Trophoblast cell (in vitro differentiated cells and primary cell): Measurements from ENCODE around the gene BRSK1.

Experiments
- DNase-seq, 2 donors: peaks; one replicate each; pipeline ENCODE4 v3.0.0-alpha.2; 2016
- H2AFZ ChIP-seq: 2 replicates; pipeline ENCODE4 v1.6.1; 2013; ENCODE audit warnings: low read length, moderate library complexity, mild to moderate bottlenecking; ENCODE audit not compliant: insufficient read depth, poor library complexity
- H2AK5ac ChIP-seq: 2 replicates; pipeline ENCODE4 v1.6.1; 2013; ENCODE audit warnings: mild to moderate bottlenecking, low read length
- H2BK120ac ChIP-seq: 2 replicates; pipeline ENCODE4 v1.6.1; 2013; ENCODE audit warnings: low read length, mild to moderate bottlenecking, moderate library complexity; ENCODE audit not compliant: insufficient read depth, poor library complexity
- H2BK12ac ChIP-seq: 2 replicates; pipeline ENCODE4 v1.6.1; 2013; ENCODE audit warnings: mild to moderate bottlenecking, low read length, moderate library complexity
- H2BK5ac ChIP-seq: 2 replicates; pipeline ENCODE4 v1.6.1; 2013; ENCODE audit warnings: low read length, low read depth, moderate library complexity, mild to moderate bottlenecking; ENCODE audit not compliant: poor library complexity
- H3K14ac ChIP-seq: 2 replicates; pipeline ENCODE4 v1.6.1; 2013; ENCODE audit warnings: mild to moderate bottlenecking, low read length
- H3K18ac ChIP-seq: 2 replicates; pipeline ENCODE4 v1.6.1; 2013; ENCODE audit warnings: mild to moderate bottlenecking, low read length
- H3K23ac ChIP-seq: 2 replicates; pipeline ENCODE4 v1.6.1; 2013; ENCODE audit warnings: low read length
- H3K27ac ChIP-seq: 2 replicates; pipeline ENCODE4 v1.5.1; 2013; ENCODE audit warnings: low read depth, mild to moderate bottlenecking, inconsistent platforms, low read length, moderate library complexity
- H3K27me3 ChIP-seq: 2 replicates; pipeline ENCODE4 v1.6.1; 2013; ENCODE audit warnings: inconsistent platforms, mild to moderate bottlenecking, low read length, moderate library complexity; ENCODE audit not compliant: insufficient read depth
- H3K36me3 ChIP-seq, 2 experiments: 1 replicate in 1 of 2; 2 replicates in 1 of 2; pipeline ENCODE4 v1.6.1; 2013; ENCODE audit warnings: low read length in 2 of 2, mild to moderate bottlenecking in 2 of 2, moderate library complexity in 1 of 2; ENCODE audit not compliant: insufficient read depth in 2 of 2, control insufficient read depth in 1 of 2
- H3K4ac ChIP-seq: 2 replicates; pipeline ENCODE4 v1.6.1; 2013; ENCODE audit warnings: low read depth, mild to moderate bottlenecking, low read length, moderate library complexity
- H3K4me1 ChIP-seq, 2 experiments: 1 replicate in 1 of 2; 2 replicates in 1 of 2; pipeline ENCODE4 v1.6.1; 2013; ENCODE audit warnings: low read length in 2 of 2, mild to moderate bottlenecking in 2 of 2, moderate library complexity in 1 of 2; ENCODE audit not compliant: insufficient read depth in 2 of 2, control insufficient read depth in 1 of 2
- H3K4me2 ChIP-seq: 2 replicates; pipeline ENCODE4 v1.6.1; 2013; ENCODE audit warnings: inconsistent platforms, mild to moderate bottlenecking, low read length, moderate library complexity
- H3K4me3 ChIP-seq: 2 replicates; pipeline ENCODE4 v1.5.1; 2013; ENCODE audit warnings: mild to moderate bottlenecking, low read depth, low read length, inconsistent platforms
- H3K79me1 ChIP-seq: one replicate; pipeline ENCODE4 v1.6.1; 2013; ENCODE audit warnings: low read length
- H3K79me2 ChIP-seq: 2 replicates; pipeline ENCODE4 v1.6.1; 2013; ENCODE audit warnings: low read length, mild to moderate bottlenecking; ENCODE audit not compliant: control insufficient read depth, insufficient read depth, poor library complexity
- H3K9ac ChIP-seq: 2 replicates; pipeline ENCODE4 v1.6.1; 2013; ENCODE audit warnings: mild to moderate bottlenecking, low read length
- H3K9me3 ChIP-seq: 2 replicates; pipeline ENCODE4 v1.6.1; 2013; ENCODE audit warnings: low read depth, mild to moderate bottlenecking, control low read depth, inconsistent platforms, low read length; ENCODE audit not compliant: insufficient read depth
- H4K12ac ChIP-seq: 2 replicates; pipeline ENCODE4 v1.6.1; 2013; ENCODE audit warnings: low read depth, mild to moderate bottlenecking, low read length, moderate library complexity
- H4K8ac ChIP-seq: 2 replicates; pipeline ENCODE4 v1.6.1; 2013; ENCODE audit warnings: low read depth, mild to moderate bottlenecking, low read length, moderate library complexity
- H4K91ac ChIP-seq: one replicate; pipeline ENCODE4 v1.6.1; 2013; ENCODE audit warnings: low read depth, mild to moderate bottlenecking, low read length, moderate library complexity
- WGBS: extraction: QIAGEN DNeasy Blood & Tissue Kit; methylation state at CpG from one replicate; pipeline ENCODE4 v1.1.7; 2013; ENCODE audit warnings: missing lambda C conversion rate; ENCODE audit not compliant: insufficient read length, insufficient coverage; ENCODE audit errors: extremely low coverage; 5-methylcytosine and 5-hydroxymethylcytosine counted together

The BRSK1 gene

DNA sequence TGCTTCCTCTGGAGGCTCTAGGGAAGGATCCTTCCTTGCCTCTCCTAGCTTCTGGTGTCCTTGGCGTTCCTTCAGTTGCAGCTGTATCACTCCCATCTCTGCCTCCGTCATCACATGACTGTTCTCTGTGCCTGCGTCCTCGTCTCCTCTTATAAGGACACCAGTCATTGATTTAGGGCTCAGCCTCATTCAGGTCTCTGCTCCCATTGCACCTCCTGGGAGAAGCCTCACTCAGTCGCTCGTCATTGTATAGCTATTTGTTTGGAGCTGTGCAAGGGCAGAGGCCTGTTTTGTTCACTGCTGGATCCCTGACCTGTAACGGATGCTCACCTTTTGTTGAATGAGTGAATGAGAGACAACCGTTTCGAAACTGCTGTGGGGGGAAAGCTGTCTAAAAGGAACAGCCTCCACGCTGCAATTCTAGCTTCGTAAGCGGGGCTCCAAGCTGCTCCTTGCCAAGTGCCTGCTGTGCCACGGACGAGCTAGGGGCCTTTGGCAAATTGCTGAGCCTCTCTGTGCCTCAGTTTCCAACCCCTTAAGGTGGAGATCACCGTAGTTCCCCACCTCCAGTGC, 17.2 kb downstream of the BRSK1 start:
- H3K27ac ChIP-seq: no peak overlapping the region
- no peak overlapping the region for H3K4ac ChIP-seq
- no peak overlapping the region for H2BK120ac ChIP-seq
- H4K91ac ChIP-seq: peak overlapping the region; percentile 3
- H4K8ac ChIP-seq: peak overlapping the region; percentile 74
- H3K27me3 ChIP-seq: no peaks in the 10 kb centered on the region
- no peak overlapping the region for H2BK12ac ChIP-seq
- no peak overlapping the region for H3K4me3 ChIP-seq
- DNase-seq: no peak
- no peak overlapping the region for H2AFZ ChIP-seq
- no peaks in the 10 kb centered on the region for H3K79me2 ChIP-seq
- no peak overlapping the region for H3K18ac ChIP-seq
- no peaks in the 10 kb centered on the region for H3K9me3 ChIP-seq
- no peak overlapping the region for H2BK5ac ChIP-seq
- H4K12ac ChIP-seq: peak overlapping the region; percentile 29
- no peak overlapping the region for H2AK5ac ChIP-seq
- peaks cover 0 to 3% of the 10 kb centered on the region in 2 experiments for H3K4me1 ChIP-seq
- H3K4me2 ChIP-seq: no peak overlapping the region
- H3K79me1 ChIP-seq: no peaks in the 10 kb centered on the region
- no CpG with 5 or more reads among the region's 15 CpGs for WGBS
- no peak overlapping the region for H3K9ac ChIP-seq
- no peak overlapping the region for H3K14ac ChIP-seq
- H3K36me3 ChIP-seq: peaks cover 10 to 23% of the 10 kb centered on the region in 2 experiments
- no peak overlapping the region for H3K23ac ChIP-seq

DNA sequence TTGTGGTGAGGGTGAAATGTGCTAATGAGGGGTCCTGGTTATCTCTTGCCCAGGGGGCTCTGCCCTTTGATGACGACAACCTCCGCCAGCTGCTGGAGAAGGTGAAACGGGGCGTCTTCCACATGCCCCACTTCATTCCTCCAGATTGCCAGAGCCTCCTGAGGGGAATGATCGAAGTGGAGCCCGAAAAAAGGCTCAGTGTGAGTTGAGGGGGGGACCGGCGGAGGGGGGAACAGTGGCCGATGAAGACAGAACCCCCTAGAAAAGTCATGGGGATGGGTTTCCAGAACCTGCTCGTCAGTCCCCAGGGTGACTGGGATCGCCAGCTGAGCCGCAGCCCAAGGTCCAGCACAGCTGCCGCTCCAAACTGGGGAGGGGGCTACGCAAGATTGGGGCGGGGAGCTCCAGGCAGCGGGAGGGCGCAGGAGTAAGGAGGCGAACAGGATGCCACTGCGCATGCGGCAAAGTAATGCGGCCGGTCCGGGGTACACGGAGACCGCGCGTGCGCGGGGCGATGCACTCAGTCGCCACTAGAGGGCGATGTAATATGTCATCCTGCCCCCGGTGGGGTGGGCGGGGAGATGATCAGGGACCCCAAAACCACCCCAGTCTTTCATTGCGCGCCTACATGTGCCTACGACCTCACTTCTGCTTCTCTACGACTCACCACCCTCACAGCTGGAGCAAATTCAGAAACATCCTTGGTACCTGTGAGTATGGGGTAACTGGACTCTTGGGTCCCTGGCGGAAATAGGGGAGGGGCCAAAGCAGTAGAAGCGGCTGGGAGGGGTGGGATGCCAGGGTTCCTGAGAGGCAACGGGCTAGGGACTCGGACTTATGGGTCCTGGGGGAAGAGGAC, 17.9 kb downstream of the BRSK1 start:
- peak overlapping the region; percentile 14 for H2BK120ac ChIP-seq
- peak overlapping the region; percentile 21 for H4K91ac ChIP-seq
- no peaks in the 10 kb centered on the region for H3K79me2 ChIP-seq
- no peak overlapping the region for H3K4me3 ChIP-seq
- no peak overlapping the region for H3K27ac ChIP-seq
- peaks cover 14 to 25% of the 10 kb centered on the region in 2 experiments for H3K36me3 ChIP-seq
- peaks cover 1% of the 10 kb centered on the region for H3K9me3 ChIP-seq
- DNase-seq: peak; percentile 61 to 80
- no peak overlapping the region for H3K4ac ChIP-seq
- H2BK5ac ChIP-seq: no peak overlapping the region
- peak overlapping the region; percentile 60 for H3K9ac ChIP-seq
- H3K79me1 ChIP-seq: no peaks in the 10 kb centered on the region
- WGBS: no CpG with 5 or more reads among the region's 42 CpGs
- H3K4me1 ChIP-seq: peaks cover 0 to 3% of the 10 kb centered on the region in 2 experiments
- peak overlapping the region; percentile 69 for H3K4me2 ChIP-seq
- no peaks in the 10 kb centered on the region for H3K27me3 ChIP-seq
- peak overlapping the region; percentile 57 for H4K12ac ChIP-seq
- peak overlapping the region; percentile 74 for H4K8ac ChIP-seq
- H3K23ac ChIP-seq: no peak overlapping the region
- no peak overlapping the region for H3K14ac ChIP-seq
- H2AFZ ChIP-seq: peak overlapping the region; percentile 38
- no peak overlapping the region for H2BK12ac ChIP-seq
- H3K18ac ChIP-seq: no peak overlapping the region
- no peak overlapping the region for H2AK5ac ChIP-seq

DNA sequence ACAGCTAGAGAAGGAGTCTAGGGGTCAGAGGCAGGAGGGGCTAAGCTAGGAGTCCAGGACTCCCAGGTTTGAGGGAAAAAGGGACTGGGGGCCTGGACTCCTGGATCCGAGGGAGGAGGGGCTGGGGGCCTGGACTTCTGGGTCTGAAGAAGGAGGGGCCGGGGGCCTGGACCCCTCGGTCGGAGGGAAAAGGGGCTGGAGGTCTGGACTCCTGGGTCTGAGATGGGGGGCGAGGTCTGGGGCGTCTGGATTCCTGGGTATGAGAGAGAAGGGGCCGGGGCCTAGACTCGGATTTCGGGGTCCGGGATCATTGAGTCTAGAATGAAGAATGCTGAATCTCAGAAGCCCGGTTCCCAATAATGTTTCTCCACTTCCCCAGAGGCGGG, 18.5 kb downstream of the BRSK1 start:
- Histone ChIP-seq H3K9me3 (peaks cover 1% of the 10 kb centered on the region), H3K79me2 (no peaks in the 10 kb centered on the region), H3K18ac (no peak overlapping the region), H3K23ac (no peak overlapping the region), H3K27me3 (no peaks in the 10 kb centered on the region), H4K91ac (peak overlapping the region; percentile 21), H2AFZ (no peak overlapping the region), H3K79me1 (no peaks in the 10 kb centered on the region), H3K4ac (no peak overlapping the region), H3K4me1 (peaks cover 0 to 3% of the 10 kb centered on the region in 2 experiments), H2BK120ac (peak overlapping the region; percentile 14), H2BK5ac (no peak overlapping the region), H3K36me3 (peaks cover 13 to 28% of the 10 kb centered on the region in 2 experiments), H4K12ac (peak overlapping the region; percentile 57), H2AK5ac (no peak overlapping the region), H3K9ac (no peak overlapping the region), H3K14ac (no peak overlapping the region), H3K4me3 (no peak overlapping the region), H3K27ac (no peak overlapping the region), H3K4me2 (peak overlapping the region; percentile 51), H4K8ac (peak overlapping the region; percentile 70), H2BK12ac (no peak overlapping the region)
- no CpG with 5 or more reads among the region's 12 CpGs for WGBS
- DNase-seq: no peak

DNA sequence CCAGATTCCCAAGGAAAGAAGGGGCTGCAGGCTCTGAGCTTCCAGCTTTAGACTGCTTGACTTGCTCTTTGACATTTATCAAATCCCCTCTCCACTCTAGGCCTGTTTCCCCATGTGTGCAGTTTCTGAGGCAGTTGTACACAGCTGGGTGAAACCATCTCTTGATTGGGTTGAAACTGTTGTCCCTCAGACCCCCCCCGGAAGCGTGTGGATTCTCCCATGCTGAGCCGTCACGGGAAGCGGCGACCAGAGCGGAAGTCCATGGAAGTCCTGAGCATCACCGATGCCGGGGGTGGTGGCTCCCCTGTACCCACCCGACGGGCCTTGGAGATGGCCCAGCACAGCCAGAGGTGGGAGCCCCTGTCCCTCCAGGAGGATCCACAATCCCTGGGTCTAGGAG, 19.7 kb downstream of the BRSK1 start:
- H3K9ac ChIP-seq: no peak overlapping the region
- H2AFZ ChIP-seq: no peak overlapping the region
- H3K18ac ChIP-seq: no peak overlapping the region
- no peak overlapping the region for H3K4me3 ChIP-seq
- peaks cover 0 to 3% of the 10 kb centered on the region in 2 experiments for H3K4me1 ChIP-seq
- H3K36me3 ChIP-seq: peaks cover 14 to 32% of the 10 kb centered on the region in 2 experiments
- no peak overlapping the region for H3K23ac ChIP-seq
- no peaks in the 10 kb centered on the region for H3K79me2 ChIP-seq
- no peaks in the 10 kb centered on the region for H3K27me3 ChIP-seq
- H2BK5ac ChIP-seq: no peak overlapping the region
- no peak overlapping the region for H4K8ac ChIP-seq
- H2BK120ac ChIP-seq: no peak overlapping the region
- no peak overlapping the region for H4K91ac ChIP-seq
- H2BK12ac ChIP-seq: no peak overlapping the region
- peaks cover 3% of the 10 kb centered on the region for H3K9me3 ChIP-seq
- DNase-seq: no peak
- H3K4me2 ChIP-seq: no peak overlapping the region
- no peak overlapping the region for H4K12ac ChIP-seq
- WGBS: no CpG with 5 or more reads among the region's 11 CpGs
- no peak overlapping the region for H3K14ac ChIP-seq
- no peaks in the 10 kb centered on the region for H3K79me1 ChIP-seq
- H3K27ac ChIP-seq: no peak overlapping the region
- H2AK5ac ChIP-seq: no peak overlapping the region
- H3K4ac ChIP-seq: no peak overlapping the region
